Erythroblast (primary cell): ENCODE data around the gene CLTB.

Source experiments
- DNase-seq, 2 experiments: peaks; one replicate each; lab custom pipeline; 2025; lab: John Stamatoyannopoulos, UW
- GATA1 ChIP-seq: IDR thresholded peaks from 2 replicates; pipeline ENCODE4 v1.6.1; 2011; ENCODE audit warnings: low read depth, mild to moderate bottlenecking, control low read depth, low read length, moderate library complexity
- POLR2A ChIP-seq: IDR thresholded peaks from 2 replicates; pipeline ENCODE4 v1.6.1; 2011; ENCODE audit warnings: mild to moderate bottlenecking, low read length

The CLTB gene

GRCh38 chr5:176353533-176353932 is 62.8 kb downstream of the CLTB start:
- DNase-seq, result no peak
- no peak for TF ChIP-seq POLR2A
- TF ChIP-seq GATA1, result no peak

GRCh38 chr5:176352116-176352878 is 64.0 kb downstream of the CLTB start:
- TF ChIP-seq POLR2A (no peak), GATA1 (no peak)
- DNase-seq, result no peak

GRCh38 chr5:176350416-176350815 is 65.9 kb downstream of the CLTB start:
- DNase-seq, result no peak
- TF ChIP-seq POLR2A (no peak), GATA1 (no peak)

GRCh38 chr5:176342766-176343458 is 73.4 kb downstream of the CLTB start:
- DNase-seq, result no peak
- TF ChIP-seq GATA1, result no peak
- no peak for TF ChIP-seq POLR2A
